NB4 (cell line): Measurements from ENCODE around the gene LACRT.

Experiments
- CTCF ChIP-seq: IDR thresholded peaks from one replicate; pipeline ENCODE4 v1.5.1; 2012; ENCODE audit warnings: low read depth, low read length
- MYC ChIP-seq: IDR thresholded peaks from 2 replicates; pipeline ENCODE4 v1.6.1; 2011; ENCODE audit warnings: low read depth, low read length
- POLR2A ChIP-seq: IDR thresholded peaks from 2 replicates; pipeline ENCODE4 v1.6.1; 2011; ENCODE audit warnings: mild to moderate bottlenecking; ENCODE audit not compliant: insufficient read length; ENCODE audit errors: extremely low read depth

GRCh38 chr12:54603872-54604271 lies 30.8 kb downstream of the LACRT start:
- TF ChIP-seq CTCF = no peak
- TF ChIP-seq POLR2A = no peak
- no peak for TF ChIP-seq MYC
